HG02884 (cell line): ENCODE measurements around the gene COL27A1.
"Not testable (repeated sequence)": the region's sequence is repeated elsewhere in the genome, so short reads cannot be mapped to it uniquely, and the experiment has no call there.

Experiments
- ATAC-seq: cut with Tn5 transposase; IDR thresholded peaks from one replicate; pipeline ENCODE4 v1.9.1; 2021; ENCODE audit warnings: mild to moderate bottlenecking, moderate library complexity; ENCODE audit not compliant: unreplicated experiment

Gene COL27A1

DNA sequence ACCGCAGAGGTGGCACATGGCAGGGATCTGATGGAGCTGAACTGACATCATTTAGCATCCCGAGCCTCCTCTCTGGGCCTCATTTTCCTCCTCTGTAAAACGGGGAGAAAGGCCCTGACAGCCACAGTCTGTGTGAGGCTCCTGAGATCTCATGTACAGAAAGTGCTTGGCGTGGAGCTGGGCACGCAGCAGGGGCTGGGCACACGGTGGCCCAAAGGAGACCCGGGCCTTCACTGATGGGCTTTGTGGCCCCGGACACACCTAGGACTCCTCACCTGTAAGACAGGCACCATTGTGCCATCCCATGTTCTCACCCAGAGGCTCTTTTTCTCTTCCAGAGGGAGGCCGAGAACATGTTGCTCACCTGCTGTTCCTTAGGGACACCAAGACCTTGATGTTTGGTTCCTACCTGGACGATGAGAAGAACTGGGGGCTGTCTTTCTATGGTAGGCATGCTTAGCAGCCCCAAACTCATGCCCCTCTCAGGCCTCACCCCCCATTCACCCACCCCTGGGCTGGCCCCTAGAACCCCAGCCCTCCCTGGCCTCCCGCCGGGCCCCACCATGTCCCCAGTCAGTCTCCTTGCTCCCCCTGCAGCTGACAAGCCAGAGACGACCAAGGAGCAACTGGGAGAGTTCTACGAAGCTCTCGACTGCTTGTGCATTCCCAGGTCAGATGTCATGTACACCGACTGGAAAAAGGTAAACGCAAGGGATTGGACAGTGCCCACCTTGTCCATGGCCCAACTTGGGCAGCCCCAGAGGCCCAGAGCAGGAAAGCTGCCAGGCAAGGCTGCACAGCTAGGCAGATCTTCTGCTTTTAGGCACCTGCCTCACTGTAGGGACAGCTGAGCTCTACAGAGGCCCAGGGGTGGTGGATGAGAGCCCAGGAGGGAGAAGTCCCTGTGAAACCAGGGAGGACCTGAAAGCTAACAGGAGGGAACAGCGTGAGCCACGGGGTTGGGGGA lies 176.2 kb downstream of the COL27A1 start:
- not testable (repeated sequence) for ATAC-seq

DNA sequence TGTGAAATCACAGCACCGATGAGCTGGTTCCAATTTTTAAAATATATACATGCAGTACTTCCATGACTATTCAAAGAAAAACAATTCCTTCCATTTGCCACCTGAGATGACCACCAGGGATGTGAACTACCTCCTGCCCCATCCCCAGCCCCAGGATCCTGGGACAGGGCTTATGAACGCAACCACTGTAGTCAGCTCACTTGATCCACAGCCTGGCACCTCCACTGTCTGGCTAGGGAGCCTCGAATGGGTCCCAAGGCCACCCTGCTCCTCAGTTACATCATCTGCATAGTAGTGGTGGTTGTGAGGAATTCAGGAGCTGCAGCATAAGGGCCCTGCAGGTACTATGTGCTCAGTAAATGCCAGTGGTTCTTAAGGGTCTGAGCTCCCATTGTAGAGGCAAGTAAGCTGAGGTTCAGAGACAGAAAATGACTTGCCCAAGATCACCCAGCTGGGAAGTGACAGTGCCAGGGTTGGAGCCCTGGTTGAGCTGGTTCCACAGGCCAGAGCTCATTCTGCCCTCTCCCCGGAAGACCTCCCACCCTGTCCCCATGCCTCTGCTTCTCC lies 177.2 kb downstream of the COL27A1 start:
- not testable (repeated sequence) for ATAC-seq

- ATAC-seq = not testable (repeated sequence)
Observed at GRCh38 chr9:114333718-114334117, 178.4 kb downstream of the COL27A1 start.

DNA sequence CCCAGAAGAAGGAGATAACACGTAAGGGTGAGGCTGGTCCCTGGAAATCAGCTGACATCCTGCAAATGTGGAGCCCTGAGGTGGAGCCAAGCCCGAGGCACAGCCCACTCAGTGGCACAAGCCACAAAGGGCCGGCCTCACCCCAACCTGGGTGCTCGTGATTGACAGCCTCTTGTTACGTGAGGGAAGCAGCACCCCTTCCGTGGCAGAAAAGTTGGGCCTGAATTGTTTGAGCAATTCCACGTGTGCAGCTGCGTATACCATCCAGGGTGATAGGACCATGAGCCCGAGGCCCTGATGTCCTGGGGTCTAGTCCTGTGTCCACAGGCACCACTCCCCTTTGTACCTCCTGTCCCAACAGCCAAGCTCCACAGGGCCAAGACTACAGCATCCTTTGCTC lies 179.2 kb downstream of the COL27A1 start:
- no peak for ATAC-seq

DNA sequence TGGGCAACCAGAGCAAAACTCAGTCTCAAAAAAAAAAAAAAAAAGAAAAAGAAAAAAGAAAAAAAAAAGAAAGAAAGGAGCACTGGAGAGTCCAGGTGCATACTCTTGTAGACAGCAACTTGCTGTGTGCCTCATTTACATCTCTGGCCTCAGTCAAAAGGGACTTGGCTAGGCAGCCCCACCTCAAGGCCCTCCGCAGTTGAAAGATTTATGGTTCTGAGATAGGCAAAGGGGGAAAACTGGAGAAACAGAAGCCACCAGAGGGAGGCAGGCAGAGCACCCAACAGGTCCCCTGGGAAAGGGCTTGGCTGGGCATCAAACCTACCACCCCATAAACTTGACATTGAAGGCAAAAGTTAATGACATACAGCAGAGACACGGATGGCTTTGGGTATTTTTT lies 180.4 kb downstream of the COL27A1 start:
- no peak for ATAC-seq

GRCh38 chr9:114336157-114336556 lies 180.8 kb downstream of the COL27A1 start:
- no peak for ATAC-seq

- no peak for ATAC-seq
Observed at GRCh38 chr9:114336699-114337395, 181.5 kb downstream of the COL27A1 start.

DNA sequence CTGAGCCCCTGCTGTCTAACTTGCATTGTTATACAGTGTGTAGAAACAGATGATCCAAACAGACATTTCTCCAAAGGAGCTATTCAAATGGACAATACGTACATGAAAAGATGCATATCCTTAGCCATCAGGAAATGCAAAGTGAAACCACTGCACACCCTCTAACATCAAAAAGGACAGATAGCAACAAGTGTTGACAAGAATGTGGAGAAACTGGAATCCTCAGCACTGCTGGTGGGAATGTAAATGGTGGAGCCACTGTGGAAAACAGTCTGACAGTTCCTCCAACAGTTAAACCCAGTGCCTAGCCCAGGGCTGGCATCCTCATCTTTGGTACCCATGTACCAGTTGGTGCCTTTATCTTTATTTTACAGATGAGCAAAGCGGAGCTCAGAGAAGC lies 182.8 kb downstream of the COL27A1 start:
- ATAC-seq = no peak

GRCh38 chr9:114339130-114339908 lies 184.0 kb downstream of the COL27A1 start:
- no peak for ATAC-seq

DNA sequence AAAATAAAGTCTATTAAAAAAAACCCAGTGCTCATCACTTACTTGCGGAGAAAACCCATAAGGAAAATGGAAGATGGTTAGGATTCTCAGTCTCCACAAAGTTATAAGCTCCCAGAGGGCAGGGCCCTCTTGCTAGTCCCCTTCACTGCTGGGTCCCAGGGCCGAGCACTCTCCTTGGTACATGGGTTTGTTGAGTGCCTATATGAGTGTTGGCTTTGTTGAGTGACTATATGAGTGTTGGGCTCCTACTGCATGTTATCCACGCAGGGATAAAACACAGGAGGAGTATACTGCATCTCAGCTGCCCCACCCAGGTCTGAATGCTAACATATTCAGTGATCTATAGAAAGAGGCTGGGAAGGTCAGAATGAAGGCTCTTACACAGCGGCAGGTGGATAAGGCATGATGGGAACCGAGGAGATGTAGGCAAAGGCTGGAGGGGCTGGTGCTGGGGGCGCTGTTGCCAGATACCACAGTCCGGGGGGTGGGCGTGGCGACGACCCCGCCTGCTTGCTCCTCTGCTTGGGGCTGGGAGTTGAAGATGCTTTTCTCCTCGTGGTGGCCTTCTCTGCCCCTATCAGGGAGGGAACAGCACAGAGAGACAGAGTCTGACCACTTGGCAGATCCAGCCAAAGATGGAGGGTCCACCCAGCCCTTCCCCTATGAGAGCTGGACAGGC lies 186.0 kb downstream of the COL27A1 start:
- ATAC-seq = no peak

DNA sequence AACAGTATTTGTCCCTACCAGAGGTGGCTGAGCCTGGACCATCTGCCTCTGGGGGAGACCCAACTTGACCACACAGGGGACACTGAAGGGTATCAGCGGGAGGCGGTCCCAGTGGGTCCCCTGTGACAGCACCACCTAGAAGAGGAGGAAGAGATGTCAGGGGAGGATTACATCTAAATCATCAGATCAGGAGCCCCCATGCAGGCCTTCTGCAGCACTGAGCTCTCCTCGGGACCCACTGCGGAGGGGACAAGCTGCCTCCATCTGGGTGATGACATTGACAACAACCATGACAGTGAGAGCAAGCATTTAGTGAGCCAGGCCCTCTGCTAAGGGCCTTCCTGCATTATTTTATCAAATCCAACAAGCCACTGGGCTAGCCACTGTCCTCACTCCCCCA lies 186.7 kb downstream of the COL27A1 start:
- ATAC-seq = no peak

DNA sequence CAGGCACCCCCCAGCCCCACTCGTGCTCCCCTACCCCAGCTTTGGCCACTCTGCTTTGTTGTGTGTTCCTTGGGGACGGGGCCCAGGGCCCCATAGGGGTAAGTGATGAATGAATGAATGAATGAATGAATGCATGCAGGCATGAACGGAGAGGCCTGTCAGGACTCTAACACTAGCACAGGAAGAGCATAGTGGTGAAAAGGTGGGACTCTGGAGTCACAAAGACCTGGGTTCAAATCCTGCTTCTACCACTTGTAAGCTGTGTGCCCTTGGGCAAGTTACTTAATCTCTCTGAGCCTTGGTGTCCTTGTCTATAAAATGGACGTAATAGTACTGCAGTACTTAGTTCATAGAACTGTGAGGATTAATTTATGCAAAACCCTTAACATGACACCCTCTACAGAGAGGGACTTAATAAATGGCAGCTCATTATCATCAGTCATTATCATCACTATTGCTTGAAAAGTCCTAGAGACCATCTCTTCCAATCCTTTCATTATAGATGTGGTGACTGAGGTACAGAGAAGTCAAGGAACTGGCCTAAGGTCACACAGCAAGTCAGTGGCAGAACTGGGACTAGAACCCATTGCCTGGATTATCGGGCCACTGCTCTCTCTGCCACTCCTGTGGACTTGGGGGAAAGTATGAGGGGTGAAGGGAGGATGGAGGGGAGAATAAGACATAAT lies 187.6 kb downstream of the COL27A1 start:
- no peak for ATAC-seq

- ATAC-seq = no peak
Observed at GRCh38 chr9:114343471-114344187, 188.3 kb downstream of the COL27A1 start.

- no peak for ATAC-seq
Observed at GRCh38 chr9:114344188-114344566, 188.8 kb downstream of the COL27A1 start.

GRCh38 chr9:114344692-114345091 lies 189.4 kb downstream of the COL27A1 start:
- ATAC-seq = no peak

DNA sequence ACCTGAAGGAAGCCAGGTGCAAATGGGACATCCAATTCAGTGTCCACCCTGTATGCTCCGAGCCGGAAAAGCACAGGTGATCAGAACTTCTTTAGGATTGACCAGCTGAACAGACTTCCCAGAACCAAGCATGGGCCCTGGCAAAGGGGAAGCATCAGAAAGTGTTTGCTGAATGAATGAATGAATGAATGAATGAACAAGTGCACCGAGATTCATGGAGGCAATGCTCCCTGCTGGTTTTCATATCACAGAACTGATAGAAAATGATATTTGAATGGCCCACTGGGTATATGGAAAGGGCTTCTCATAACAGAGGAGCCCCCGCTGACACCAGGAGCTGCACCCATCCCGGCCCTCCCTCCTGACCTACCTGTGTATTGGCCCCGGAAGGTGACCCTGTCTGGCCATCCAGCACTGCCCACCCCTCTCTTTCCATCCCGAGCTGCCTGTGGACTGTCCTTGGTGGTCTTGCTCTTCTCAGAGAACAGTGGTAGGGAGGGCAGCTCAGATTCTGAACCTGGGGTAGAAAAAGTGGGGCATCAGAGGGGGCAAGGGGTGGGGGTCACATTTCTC lies 190.2 kb downstream of the COL27A1 start:
- ATAC-seq = no peak

GRCh38 chr9:114346146-114346545 lies 190.8 kb downstream of the COL27A1 start:
- no peak for ATAC-seq

DNA sequence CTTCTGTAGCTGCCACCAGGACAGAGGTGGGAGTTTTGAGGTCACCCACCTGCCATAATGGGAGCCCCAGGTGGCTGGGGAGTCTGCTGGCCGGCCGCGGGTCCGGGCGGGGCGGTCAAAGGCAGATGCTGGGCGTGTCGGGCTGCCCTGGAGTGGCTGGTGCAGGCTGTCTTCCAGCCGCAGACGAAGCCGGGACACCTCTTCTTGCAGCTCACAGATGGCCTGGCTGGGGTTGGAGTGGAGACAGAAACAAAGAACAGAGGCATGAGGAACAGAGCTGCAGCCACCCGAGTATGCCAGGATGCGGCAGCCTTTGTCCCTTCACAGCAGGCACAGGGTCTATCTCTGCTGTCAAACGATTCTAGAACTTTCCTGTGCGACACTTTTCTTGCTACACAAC lies 192.3 kb downstream of the COL27A1 start:
- no peak for ATAC-seq
